Omental fat pad (tissue), 4 donors: ENCODE results near the gene CHST12. TPM values are rescaled to one million over a fixed set of nuclear protein-coding genes. Genes with fewer than 3 reads are reported as not detected.
"Not testable (repeated sequence)": the region's sequence is repeated elsewhere in the genome, so short reads cannot be mapped to it uniquely, and the experiment has no call there.

ENCODE experiments used
- ATAC-seq: fragments of 150-250 bp; one replicate; pipeline ENCODE4 v1.9.1; 2016; ENCODE audit warnings: mild to moderate bottlenecking, moderate library complexity; ENCODE audit not compliant: low FRiP score
- DNase-seq: peaks from one replicate; pipeline ENCODE4 v3.0.0-alpha.2; 2019; ENCODE audit warnings: low spot score
- total RNA-seq, 4 donors: library from RNA; depleted of rRNA; stranded (reverse); fragments of >200 nt; gene quantifications; one replicate each; pipeline ENCODE4 v1.1.0, GENCODE V29; 2016
- TF ChIP-seq, protein P1 (sequence below), 3 donors: fragments of 450-650 bp; IDR thresholded peaks; one replicate each; pipeline ENCODE4 v1.5.1; 2016 to 2017; ENCODE audit warnings: antibody characterized with exemption in 3 of 3, mild to moderate bottlenecking in 3 of 3, moderate library complexity in 2 of 3

The CHST12 gene
- total RNA-seq, 4 donors from 2014 or later = 7.9 to 18.3 (median 11.3) TPM

DNA sequence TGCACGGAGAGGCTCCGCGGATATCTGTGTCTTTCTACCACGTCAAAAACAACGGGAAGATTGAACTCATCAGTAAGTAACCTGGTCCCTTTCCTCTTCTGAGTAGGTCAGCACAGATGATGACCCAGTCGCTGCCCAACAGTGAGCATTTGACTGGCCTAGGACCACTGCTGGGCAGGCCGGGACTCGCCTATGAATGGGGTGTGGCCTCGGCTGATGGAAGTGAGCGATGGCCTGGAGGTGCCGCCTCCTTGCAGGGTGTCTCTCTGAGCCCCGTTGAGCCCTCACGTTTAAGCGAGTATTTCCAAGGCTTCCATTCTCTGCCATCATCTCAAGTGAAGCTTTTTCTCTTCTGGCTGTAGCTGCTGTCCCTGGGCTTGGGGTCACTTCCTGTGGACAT is 30.7 kb upstream of the CHST12 start:
- TF ChIP-seq, protein P1, sequence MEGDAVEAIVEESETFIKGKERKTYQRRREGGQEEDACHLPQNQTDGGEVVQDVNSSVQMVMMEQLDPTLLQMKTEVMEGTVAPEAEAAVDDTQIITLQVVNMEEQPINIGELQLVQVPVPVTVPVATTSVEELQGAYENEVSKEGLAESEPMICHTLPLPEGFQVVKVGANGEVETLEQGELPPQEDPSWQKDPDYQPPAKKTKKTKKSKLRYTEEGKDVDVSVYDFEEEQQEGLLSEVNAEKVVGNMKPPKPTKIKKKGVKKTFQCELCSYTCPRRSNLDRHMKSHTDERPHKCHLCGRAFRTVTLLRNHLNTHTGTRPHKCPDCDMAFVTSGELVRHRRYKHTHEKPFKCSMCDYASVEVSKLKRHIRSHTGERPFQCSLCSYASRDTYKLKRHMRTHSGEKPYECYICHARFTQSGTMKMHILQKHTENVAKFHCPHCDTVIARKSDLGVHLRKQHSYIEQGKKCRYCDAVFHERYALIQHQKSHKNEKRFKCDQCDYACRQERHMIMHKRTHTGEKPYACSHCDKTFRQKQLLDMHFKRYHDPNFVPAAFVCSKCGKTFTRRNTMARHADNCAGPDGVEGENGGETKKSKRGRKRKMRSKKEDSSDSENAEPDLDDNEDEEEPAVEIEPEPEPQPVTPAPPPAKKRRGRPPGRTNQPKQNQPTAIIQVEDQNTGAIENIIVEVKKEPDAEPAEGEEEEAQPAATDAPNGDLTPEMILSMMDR (IDR thresholded peaks at IDR 0.05) = no peak
- ATAC-seq (no peak), DNase-seq (no peak)

DNA sequence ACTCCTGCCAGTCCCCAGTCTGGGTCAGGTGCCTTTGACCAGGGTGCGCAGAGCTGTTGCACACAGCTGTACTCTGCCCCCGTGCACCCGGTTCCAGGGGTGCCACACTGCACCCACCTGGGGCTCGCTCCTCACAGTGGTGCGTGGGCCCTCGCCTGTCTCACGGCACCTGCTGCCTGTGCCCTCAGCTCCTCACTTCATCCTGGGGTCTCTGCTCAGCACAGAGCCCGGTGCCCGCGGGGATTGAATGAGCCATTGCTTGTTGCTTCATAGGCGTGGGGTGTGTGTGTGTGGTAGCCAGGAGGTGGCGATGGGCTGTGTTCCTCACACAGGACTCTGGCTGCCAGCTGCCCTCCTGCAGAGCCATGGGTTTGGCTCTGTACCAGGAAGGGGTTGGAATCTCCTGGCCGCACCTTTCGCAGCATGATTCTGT is 30.3 kb upstream of the CHST12 start:
- ATAC-seq (no peak), DNase-seq (no peak)
- TF ChIP-seq, protein P1 (IDR thresholded peaks at IDR 0.05) = no peak

DNA sequence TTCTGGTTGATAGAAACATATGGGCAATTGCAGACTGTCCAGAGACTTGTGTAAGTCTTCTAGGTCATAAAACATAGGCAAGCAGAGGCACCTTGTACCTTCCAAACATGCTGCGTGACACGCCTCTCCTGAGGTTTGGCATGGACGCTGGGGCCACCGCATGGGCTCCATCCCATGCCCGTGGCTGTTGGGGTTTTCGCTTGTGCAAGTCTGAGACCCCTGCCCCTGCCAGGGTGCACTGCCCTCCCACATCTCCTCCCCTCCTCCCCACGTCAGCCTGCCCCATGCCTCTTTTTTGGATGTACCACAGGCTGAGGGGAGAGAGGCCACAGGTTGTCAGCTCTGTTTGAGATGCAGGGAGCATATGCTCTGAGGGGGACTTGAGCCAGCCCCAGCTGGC is 29.8 kb upstream of the CHST12 start:
- DNase-seq (no peak), ATAC-seq (no peak)
- TF ChIP-seq, protein P1 (IDR thresholded peaks at IDR 0.05) = no peak

DNA sequence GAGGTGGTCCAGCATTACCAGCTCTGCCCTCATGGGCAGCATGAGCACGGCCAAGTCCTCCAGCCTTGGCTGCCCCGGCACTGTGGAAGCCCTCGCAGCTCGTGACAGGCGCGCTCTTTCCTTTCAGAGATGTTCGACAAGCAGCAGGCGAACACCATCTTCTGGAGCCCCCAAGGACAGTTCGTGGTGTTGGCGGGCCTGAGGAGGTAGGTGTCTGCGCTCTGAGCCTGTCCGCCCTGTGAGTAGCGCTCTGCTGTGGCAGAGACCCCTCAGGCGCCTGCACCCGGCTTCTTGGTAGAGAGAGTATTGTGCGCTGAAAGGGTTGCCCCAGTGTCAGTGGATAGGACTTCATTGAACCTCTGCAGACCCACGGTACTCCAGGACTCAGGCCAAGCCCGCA is 29.0 kb upstream of the CHST12 start:
- no peak for DNase-seq
- ATAC-seq = no peak
- TF ChIP-seq, protein P1 (IDR thresholded peaks at IDR 0.05) = no peak

DNA sequence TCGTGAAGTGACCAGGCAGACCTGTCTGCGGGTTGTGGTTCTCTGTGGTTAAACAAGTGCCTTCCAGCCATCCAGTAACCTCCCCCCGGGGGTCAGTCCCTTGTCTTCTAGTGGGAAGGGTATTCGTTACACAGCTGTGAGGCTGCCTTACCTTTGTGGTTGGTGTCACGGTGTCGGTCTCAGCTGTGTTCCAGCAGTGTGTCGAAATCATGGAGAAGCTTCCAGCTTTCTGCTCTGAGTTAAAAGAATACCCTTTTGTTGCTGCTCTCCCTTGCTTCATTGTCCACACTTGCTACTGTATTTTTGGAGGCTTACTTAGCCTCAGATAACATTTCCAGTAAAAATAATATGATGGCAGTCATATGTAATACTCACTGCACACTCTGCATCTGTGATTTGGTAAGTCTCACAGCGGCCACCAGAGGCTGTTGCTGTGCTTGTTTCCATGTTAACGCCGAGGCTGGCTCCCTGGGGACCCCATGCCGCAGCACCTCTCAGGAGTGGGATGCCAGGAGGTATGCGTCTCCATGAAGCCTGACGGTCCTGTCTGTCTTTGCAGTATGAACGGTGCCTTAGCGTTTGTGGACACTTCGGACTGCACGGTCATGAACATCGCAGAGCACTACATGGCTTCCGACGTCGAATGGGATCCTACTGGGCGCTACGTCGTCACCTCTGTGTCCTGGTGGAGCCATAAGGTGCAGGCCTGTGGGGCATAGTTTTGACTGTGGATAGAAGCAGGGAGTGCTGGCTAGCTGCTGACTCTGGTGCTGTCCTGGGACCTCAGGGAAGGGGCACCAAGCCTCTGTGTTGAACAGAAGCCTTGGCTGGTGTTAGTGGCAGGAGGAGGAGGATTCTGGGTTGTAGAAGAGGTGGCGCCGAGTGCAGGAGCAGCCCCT is 28.3 kb upstream of the CHST12 start:
- ATAC-seq (no peak), DNase-seq (no peak)
- TF ChIP-seq, protein P1 (IDR thresholded peaks at IDR 0.05) = no peak

DNA sequence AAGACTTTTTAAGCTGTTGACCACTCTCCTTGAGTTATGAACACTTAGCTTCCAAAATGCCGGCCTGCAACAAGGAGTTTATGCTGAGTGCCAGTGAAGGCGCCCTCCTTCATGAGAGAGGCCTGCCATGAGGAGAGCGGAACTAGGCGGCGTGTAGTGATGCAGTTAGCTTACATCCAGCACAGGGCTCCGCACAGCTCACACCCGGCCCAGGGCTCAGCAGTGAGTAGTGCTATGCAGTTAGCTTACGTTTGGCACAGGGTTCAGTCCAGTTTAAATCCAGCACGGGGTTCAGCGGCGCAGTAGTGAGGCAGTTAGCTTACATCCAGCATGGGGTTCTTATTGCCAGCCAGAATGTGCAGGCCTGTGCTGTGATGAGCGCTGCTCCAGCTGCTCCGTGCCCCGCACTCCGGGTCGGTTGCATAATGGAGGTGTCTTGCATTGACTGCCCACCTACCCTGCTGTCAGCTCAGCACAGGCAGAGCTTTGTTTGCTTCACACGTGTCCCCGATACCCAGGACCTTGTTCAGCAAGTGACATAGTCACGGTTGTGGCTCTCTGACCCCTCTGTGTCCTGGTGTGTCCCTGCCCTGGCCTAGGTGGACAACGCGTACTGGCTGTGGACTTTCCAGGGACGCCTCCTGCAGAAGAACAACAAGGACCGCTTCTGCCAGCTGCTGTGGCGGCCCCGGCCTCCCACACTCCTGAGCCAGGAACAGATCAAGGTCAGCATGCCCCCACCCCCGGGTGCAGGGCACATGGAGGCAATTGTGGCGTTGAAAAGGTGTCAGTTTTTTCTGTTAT is 26.9 kb upstream of the CHST12 start:
- ATAC-seq (no peak), DNase-seq (no peak)
- TF ChIP-seq, protein P1 (IDR thresholded peaks at IDR 0.05) = no peak

DNA sequence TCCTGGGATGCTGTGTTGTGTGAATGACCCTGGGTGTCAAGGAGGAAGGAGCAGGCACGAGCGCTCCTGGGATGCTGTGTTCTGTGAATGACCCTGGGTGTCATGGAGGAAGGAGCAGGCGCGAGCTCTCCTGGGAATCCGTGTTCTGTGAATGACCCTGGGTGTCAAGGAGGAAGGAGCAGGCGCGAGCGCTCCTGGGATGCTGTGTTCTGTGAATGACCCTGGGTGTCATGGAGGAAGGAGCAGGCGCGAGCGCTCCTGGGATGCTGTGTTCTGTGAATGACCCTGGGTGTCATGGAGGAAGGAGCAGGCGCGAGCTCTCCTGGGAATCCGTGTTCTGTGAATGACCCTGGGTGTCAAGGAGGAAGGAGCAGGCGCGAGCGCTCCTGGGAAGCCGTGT is 25.9 kb upstream of the CHST12 start:
- not testable (repeated sequence) for DNase-seq

DNA sequence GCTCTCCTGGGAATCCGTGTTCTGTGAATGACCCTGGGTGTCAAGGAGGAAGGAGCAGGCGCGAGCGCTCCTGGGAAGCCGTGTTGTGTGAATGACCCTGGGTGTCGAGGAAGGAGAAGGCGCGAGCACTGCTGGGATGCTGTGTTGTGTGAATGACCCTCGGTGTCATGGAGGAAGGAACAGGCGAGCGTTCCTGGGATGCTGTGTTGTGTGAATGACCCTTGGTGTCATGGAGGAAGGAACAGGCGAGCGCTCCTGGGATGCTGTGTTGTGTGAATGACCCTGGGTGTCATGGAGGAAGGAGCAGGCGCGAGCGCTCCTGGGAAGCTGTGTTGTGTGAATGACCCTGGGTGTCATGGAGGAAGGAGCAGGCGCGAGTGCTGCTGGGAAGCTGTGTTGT is 25.3 kb upstream of the CHST12 start:
- ATAC-seq, DNase-seq: not testable (repeated sequence)

More for the DNA sequence above, 25.9 kb upstream of the CHST12 start:
- ATAC-seq = not testable (repeated sequence)
